ENCODE data around the gene STK33. TPM values are rescaled to one million over a fixed set of nuclear protein-coding genes. Genes with fewer than 3 reads are reported as not detected.

STK33 gene
- total RNA-seq, 1 donor from 2014 or later: 0.52 TPM

- intact Hi-C loops (cut with micrococcal nuclease): no loop called here
Measured at GRCh38 chr11:8357891-8358566, 236.0 kb downstream of the STK33 start.

GRCh38 chr11:8357505-8357888, 236.5 kb downstream of the STK33 start:
- intact Hi-C loops (cut with micrococcal nuclease): no loop called here

GRCh38 chr11:8356721-8357504, 237.1 kb downstream of the STK33 start:
- intact Hi-C loops (cut with micrococcal nuclease): no loop called here

GRCh38 chr11:8356216-8356615, 237.8 kb downstream of the STK33 start:
- intact Hi-C loops (cut with micrococcal nuclease): no loop called here

GRCh38 chr11:8355416-8355742, 238.6 kb downstream of the STK33 start:
- intact Hi-C loops (cut with micrococcal nuclease): no loop called here

- intact Hi-C loops (cut with micrococcal nuclease): no loop called here
Measured at GRCh38 chr11:8354622-8355415, 239.2 kb downstream of the STK33 start.

- intact Hi-C loops (cut with micrococcal nuclease): no loop called here
Measured at GRCh38 chr11:8352876-8353505, 241.0 kb downstream of the STK33 start.

GRCh38 chr11:8352103-8352875, 241.7 kb downstream of the STK33 start:
- intact Hi-C loops (cut with micrococcal nuclease): no loop called here

- intact Hi-C loops (cut with micrococcal nuclease): no loop called here
Measured at GRCh38 chr11:8351223-8351622, 242.8 kb downstream of the STK33 start.

GRCh38 chr11:8347978-8348377, 246.1 kb downstream of the STK33 start:
- intact Hi-C loops (cut with micrococcal nuclease): no loop called here

- intact Hi-C loops (cut with micrococcal nuclease): no loop called here
Measured at GRCh38 chr11:8346157-8346755, 247.8 kb downstream of the STK33 start.

- intact Hi-C loops (cut with micrococcal nuclease): no loop called here
Measured at GRCh38 chr11:8345179-8345578, 248.8 kb downstream of the STK33 start.

- intact Hi-C loops (cut with micrococcal nuclease): no loop called here
Measured at GRCh38 chr11:8344346-8344745, 249.7 kb downstream of the STK33 start.

- intact Hi-C loops (cut with micrococcal nuclease): no loop called here
Measured at GRCh38 chr11:8342821-8343681, 251.0 kb downstream of the STK33 start.

GRCh38 chr11:8341996-8342395, 252.0 kb downstream of the STK33 start:
- intact Hi-C loops (cut with micrococcal nuclease): no loop called here
